WTC11 (cell line): ENCODE data around the gene NAMPT. TPM values are rescaled to one million over a fixed set of nuclear protein-coding genes. Genes with fewer than 3 reads are reported as not detected.

Experiments used
- ATAC-seq: fragments of 200-7000 bp; cut with Tn5 transposase; 2 replicates; pipeline ENCODE4 v1.10.0; 2021; ENCODE audit warnings: mild to moderate bottlenecking, moderate library complexity
- CTCF ChIA-PET: fragments of 300-600 bp; sonication (Branson Sonifier 250); formaldehyde crosslinking; loops from one replicate; lab custom pipeline; 2021; ENCODE audit warnings: antibody characterized with exemption; lab: Charles Lee
- POLR2A ChIA-PET: fragments of 350-600 bp; sonication (Branson Sonifier 250); formaldehyde crosslinking; loops from one replicate; lab custom pipeline; 2021; ENCODE audit warnings: antibody characterized with exemption; lab: Charles Lee
- DNase-seq: peaks from one replicate; pipeline ENCODE4 v3.0.0; 2021; ENCODE audit warnings: low spot score
- H3K27ac Mint-ChIP-seq: 2 replicates; pipeline ENCODE4 v1.8.0; 2021; ENCODE audit warnings: mixed read lengths
- H3K27me3 Mint-ChIP-seq: 2 replicates; pipeline ENCODE4 v1.8.0; 2021; ENCODE audit warnings: low read depth, mild to moderate bottlenecking, moderate library complexity, mixed read lengths
- H3K36me3 Mint-ChIP-seq: 2 replicates; pipeline ENCODE4 v1.8.0; 2021; ENCODE audit warnings: mixed read lengths
- H3K4me1 Mint-ChIP-seq: 2 replicates; pipeline ENCODE4 v1.8.0; 2022; ENCODE audit warnings: mixed read lengths
- H3K4me3 Mint-ChIP-seq: 2 replicates; pipeline ENCODE4 v1.8.0; 2021; ENCODE audit warnings: mild to moderate bottlenecking, moderate library complexity, mixed read lengths
- H3K9me3 Mint-ChIP-seq: 2 replicates; pipeline ENCODE4 v1.8.0; 2021; ENCODE audit warnings: mixed read lengths
- AFF4 ChIP-seq: sonication (generic); formaldehyde crosslinking; IDR thresholded peaks from 2 replicates; pipeline ENCODE4 v1.8.1; 2023; ENCODE audit warnings: mild to moderate bottlenecking, missing genetic modification reagents, borderline replicate concordance
- AR ChIP-seq: fragments of 250-450 bp; sonication (Bioruptor Pico); IDR thresholded peaks from 2 replicates; pipeline ENCODE4 v1.9.0; 2021; ENCODE audit warnings: mild to moderate bottlenecking
- ATF1 ChIP-seq: sonication (generic); formaldehyde crosslinking; IDR thresholded peaks from 2 replicates; pipeline ENCODE4 v1.8.1; 2023; ENCODE audit warnings: mild to moderate bottlenecking, moderate library complexity, missing genetic modification reagents
- ATF3 ChIP-seq: sonication (generic); formaldehyde crosslinking; conservative IDR thresholded peaks from 2 replicates; pipeline ENCODE4 v1.8.1; 2022; ENCODE audit warnings: mild to moderate bottlenecking, missing genetic modification reagents
- CREM ChIP-seq: sonication (generic); formaldehyde crosslinking; IDR thresholded peaks from 2 replicates; pipeline ENCODE4 v1.8.1; 2022; ENCODE audit warnings: mild to moderate bottlenecking, missing genetic modification reagents, moderate library complexity
- ERG ChIP-seq: fragments of 250-450 bp; sonication (Bioruptor Pico); IDR thresholded peaks from 2 replicates; pipeline ENCODE4 v1.8.0; 2021; ENCODE audit warnings: mild to moderate bottlenecking
- ESRRA ChIP-seq: sonication (generic); formaldehyde crosslinking; IDR thresholded peaks from 2 replicates; pipeline ENCODE4 v1.8.1; 2022; ENCODE audit warnings: mild to moderate bottlenecking, missing genetic modification reagents, borderline replicate concordance
- FOXJ3 ChIP-seq: sonication (generic); formaldehyde crosslinking; IDR thresholded peaks from 2 replicates; pipeline ENCODE4 v1.9.0; 2021; ENCODE audit warnings: missing genetic modification reagents, mild to moderate bottlenecking, borderline replicate concordance
- HMGA2 ChIP-seq: fragments of 250-450 bp; sonication (Bioruptor Pico); IDR thresholded peaks from 2 replicates; pipeline ENCODE4 v1.4.0; 2021; ENCODE audit warnings: mild to moderate bottlenecking, moderate library complexity
- JUN ChIP-seq: sonication (generic); formaldehyde crosslinking; IDR thresholded peaks from 2 replicates; pipeline ENCODE4 v1.8.0; 2023; ENCODE audit warnings: mild to moderate bottlenecking, missing genetic modification reagents
- KAT7 ChIP-seq: sonication (generic); formaldehyde crosslinking; IDR thresholded peaks from 2 replicates; pipeline ENCODE4 v1.8.1; 2023; ENCODE audit warnings: missing genetic modification reagents, mild to moderate bottlenecking, borderline replicate concordance
- MLX ChIP-seq: sonication (generic); formaldehyde crosslinking; IDR thresholded peaks from 2 replicates; pipeline ENCODE4 v1.8.1; 2023; ENCODE audit warnings: mild to moderate bottlenecking, missing genetic modification reagents, moderate library complexity
- MYBL2 ChIP-seq: sonication (generic); formaldehyde crosslinking; IDR thresholded peaks from 2 replicates; pipeline ENCODE4 v1.8.1; 2023; ENCODE audit warnings: mild to moderate bottlenecking, moderate library complexity, missing genetic modification reagents
- NFE2L1 ChIP-seq: sonication (generic); formaldehyde crosslinking; IDR thresholded peaks from 2 replicates; pipeline ENCODE4 v1.8.1; 2023; ENCODE audit warnings: missing genetic modification reagents
- NR3C1 ChIP-seq: sonication (generic); formaldehyde crosslinking; conservative IDR thresholded peaks from 2 replicates; pipeline ENCODE4 v1.8.1; 2023; ENCODE audit warnings: low read depth, mild to moderate bottlenecking, missing genetic modification reagents
- PREB ChIP-seq: sonication (generic); formaldehyde crosslinking; IDR thresholded peaks from 2 replicates; pipeline ENCODE4 v1.8.1; 2022; ENCODE audit warnings: mild to moderate bottlenecking, missing genetic modification reagents, moderate library complexity, borderline replicate concordance
- RELA ChIP-seq: sonication (generic); formaldehyde crosslinking; IDR thresholded peaks from 2 replicates; pipeline ENCODE4 v1.8.1; 2022; ENCODE audit warnings: missing genetic modification reagents, mild to moderate bottlenecking, borderline replicate concordance
- SMAD3 ChIP-seq: sonication (generic); formaldehyde crosslinking; IDR thresholded peaks from 2 replicates; pipeline ENCODE4 v1.8.0; 2022; ENCODE audit warnings: missing genetic modification reagents, mild to moderate bottlenecking, borderline replicate concordance
- TEAD1 ChIP-seq: sonication (generic); formaldehyde crosslinking; IDR thresholded peaks from 2 replicates; pipeline ENCODE4 v1.8.0; 2022; ENCODE audit warnings: mild to moderate bottlenecking, missing genetic modification reagents
- ZNF138 ChIP-seq: sonication (generic); formaldehyde crosslinking; conservative IDR thresholded peaks from 2 replicates; pipeline ENCODE4 v1.8.1; 2022; ENCODE audit warnings: mild to moderate bottlenecking, moderate library complexity, missing genetic modification reagents
- ZNF232 ChIP-seq: sonication (generic); formaldehyde crosslinking; IDR thresholded peaks from 2 replicates; pipeline ENCODE4 v1.8.0; 2022; ENCODE audit warnings: mild to moderate bottlenecking, missing genetic modification reagents
- ZNF416 ChIP-seq: fragments of 250-450 bp; sonication (Bioruptor Pico); IDR thresholded peaks from 2 replicates; pipeline ENCODE4 v1.9.0; 2021; ENCODE audit warnings: mild to moderate bottlenecking, inconsistent platforms
- ZNF512 ChIP-seq: sonication (generic); formaldehyde crosslinking; IDR thresholded peaks from 2 replicates; pipeline ENCODE4 v1.8.1; 2022; ENCODE audit warnings: missing genetic modification reagents, borderline replicate concordance
- ZNF671 ChIP-seq: fragments of 250-450 bp; sonication (Bioruptor Pico); IDR thresholded peaks from 2 replicates; pipeline ENCODE4 v1.8.0; 2021; ENCODE audit warnings: mild to moderate bottlenecking
- total RNA-seq: library from RNA; stranded (reverse); gene quantifications from 3 replicates; pipeline ENCODE4 v1.2.3, GENCODE V29; 2021

Gene NAMPT
- total RNA-seq, 1 experiment from 2014 or later: 99.1 TPM

GRCh38 chr7:106199813-106200364, 84.9 kb downstream of the NAMPT start:
- CTCF ChIA-PET: interaction anchor here (1.0 to 1.5 kb wide), 2 partner anchors 23 to 32 kb away, joined by 3 read pairs; no protein-coding TSS in a partner anchor
- Mint-ChIP-seq H3K36me3 (no peaks in the 10 kb centered on the region), H3K4me1 (no peaks in the 10 kb centered on the region), H3K27ac (no peak overlapping the region), H3K4me3 (no peak overlapping the region), H3K27me3 (no peaks in the 10 kb centered on the region), H3K9me3 (no peaks in the 10 kb centered on the region)
- POLR2A ChIA-PET: no interaction called here
- DNase-seq (no peak), ATAC-seq (no peak)
- TF ChIP-seq SMAD3 (CRISPR knock-in tag) (no peak), ATF3 (CRISPR knock-in tag) (no peak), HMGA2 (CRISPR knock-in tag) (no peak), ZNF512 (CRISPR knock-in tag) (no peak), FOXJ3 (CRISPR knock-in tag) (no peak), ZNF416 (CRISPR knock-in tag) (no peak), ESRRA (CRISPR knock-in tag) (no peak), NFE2L1 (no peak), RELA (CRISPR knock-in tag) (no peak), AFF4 (CRISPR knock-in tag) (no peak), TEAD1 (no peak), MYBL2 (no peak), ZNF671 (CRISPR knock-in tag) (no peak), NR3C1 (CRISPR knock-in tag) (no peak), JUN (no peak), AR (CRISPR knock-in tag) (no peak), ERG (no peak)

GRCh38 chr7:106199024-106199423, 85.8 kb downstream of the NAMPT start:
- CTCF ChIA-PET: no interaction called here

More at GRCh38 chr7:106199024-106199423, 85.8 kb downstream of the NAMPT start:
- TF ChIP-seq NFE2L1 (no peak), KAT7 (no peak), ATF1 (CRISPR knock-in tag) (no peak), MLX (no peak), PREB (CRISPR knock-in tag) (no peak), ZNF232 (CRISPR knock-in tag) (no peak), CREM (CRISPR knock-in tag) (no peak), ZNF138 (no peak)
- TF ChIP-seq, all 79 proteins: peak for 0
- POLR2A ChIA-PET: no interaction called here
- H3K9me3 Mint-ChIP-seq: no peaks in the 10 kb centered on the region
- H3K27me3 Mint-ChIP-seq: no peaks in the 10 kb centered on the region
- no peak overlapping the region for H3K27ac Mint-ChIP-seq
- no peaks in the 10 kb centered on the region for H3K4me1 Mint-ChIP-seq
- DNase-seq (no peak), ATAC-seq (no peak)
- no peak overlapping the region for H3K4me3 Mint-ChIP-seq
- no peaks in the 10 kb centered on the region for H3K36me3 Mint-ChIP-seq
